GM18868 (cell line): ENCODE measurements around the gene ZBP1.

Experiments
- ATAC-seq: cut with Tn5 transposase; IDR thresholded peaks from one replicate; pipeline ENCODE4 v1.9.1; 2021; ENCODE audit warnings: mild to moderate bottlenecking, moderate library complexity; ENCODE audit not compliant: unreplicated experiment

ZBP1 gene

DNA sequence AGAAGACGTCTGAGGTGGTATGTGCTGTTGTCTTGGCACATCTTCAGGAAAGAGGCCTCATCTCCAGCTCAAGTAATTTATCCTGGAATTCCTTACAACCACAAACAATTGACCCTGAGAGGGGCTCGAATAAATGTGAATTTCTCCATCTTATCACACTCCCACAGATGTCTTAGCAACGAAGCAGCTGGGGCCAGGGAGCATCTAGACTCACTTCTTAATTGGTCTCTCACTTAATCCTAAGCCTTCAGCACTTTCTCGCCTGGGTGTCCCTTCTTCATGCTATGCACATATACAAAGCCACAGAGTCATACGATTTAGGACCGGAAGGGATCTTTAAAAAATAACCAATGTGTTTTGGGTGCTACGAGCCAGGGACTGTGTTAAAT lies 32.2 kb downstream of the ZBP1 start:
- no peak for ATAC-seq

GRCh38 chr20:57587278-57587988 lies 32.8 kb downstream of the ZBP1 start:
- ATAC-seq: no peak

GRCh38 chr20:57586943-57587277 lies 33.3 kb downstream of the ZBP1 start:
- ATAC-seq: no peak

DNA sequence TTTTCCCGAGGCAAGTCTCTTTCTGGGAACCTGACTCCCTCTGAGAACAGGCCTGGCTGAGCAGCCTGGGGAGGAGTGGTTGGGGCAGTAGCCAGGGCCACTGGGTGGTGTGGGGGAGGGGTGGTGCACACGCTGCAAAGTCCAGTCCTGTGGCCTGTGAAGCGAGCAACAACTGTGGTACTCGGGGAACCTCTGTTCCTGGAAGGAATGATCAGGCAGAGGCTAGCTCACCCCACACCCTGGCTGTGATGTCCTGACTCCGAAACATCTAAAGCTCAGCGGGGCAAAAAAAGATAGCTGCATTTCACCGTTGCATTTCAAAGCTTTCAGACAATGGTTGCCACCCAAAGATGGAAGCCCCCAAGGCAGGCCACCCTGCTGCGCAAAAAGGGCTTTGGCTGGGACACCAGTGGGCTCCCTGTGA lies 33.8 kb downstream of the ZBP1 start:
- no peak for ATAC-seq

- ATAC-seq: no peak
Observed at GRCh38 chr20:57585466-57586213, 34.6 kb downstream of the ZBP1 start.

GRCh38 chr20:57584768-57585461 lies 35.3 kb downstream of the ZBP1 start:
- ATAC-seq: no peak

DNA sequence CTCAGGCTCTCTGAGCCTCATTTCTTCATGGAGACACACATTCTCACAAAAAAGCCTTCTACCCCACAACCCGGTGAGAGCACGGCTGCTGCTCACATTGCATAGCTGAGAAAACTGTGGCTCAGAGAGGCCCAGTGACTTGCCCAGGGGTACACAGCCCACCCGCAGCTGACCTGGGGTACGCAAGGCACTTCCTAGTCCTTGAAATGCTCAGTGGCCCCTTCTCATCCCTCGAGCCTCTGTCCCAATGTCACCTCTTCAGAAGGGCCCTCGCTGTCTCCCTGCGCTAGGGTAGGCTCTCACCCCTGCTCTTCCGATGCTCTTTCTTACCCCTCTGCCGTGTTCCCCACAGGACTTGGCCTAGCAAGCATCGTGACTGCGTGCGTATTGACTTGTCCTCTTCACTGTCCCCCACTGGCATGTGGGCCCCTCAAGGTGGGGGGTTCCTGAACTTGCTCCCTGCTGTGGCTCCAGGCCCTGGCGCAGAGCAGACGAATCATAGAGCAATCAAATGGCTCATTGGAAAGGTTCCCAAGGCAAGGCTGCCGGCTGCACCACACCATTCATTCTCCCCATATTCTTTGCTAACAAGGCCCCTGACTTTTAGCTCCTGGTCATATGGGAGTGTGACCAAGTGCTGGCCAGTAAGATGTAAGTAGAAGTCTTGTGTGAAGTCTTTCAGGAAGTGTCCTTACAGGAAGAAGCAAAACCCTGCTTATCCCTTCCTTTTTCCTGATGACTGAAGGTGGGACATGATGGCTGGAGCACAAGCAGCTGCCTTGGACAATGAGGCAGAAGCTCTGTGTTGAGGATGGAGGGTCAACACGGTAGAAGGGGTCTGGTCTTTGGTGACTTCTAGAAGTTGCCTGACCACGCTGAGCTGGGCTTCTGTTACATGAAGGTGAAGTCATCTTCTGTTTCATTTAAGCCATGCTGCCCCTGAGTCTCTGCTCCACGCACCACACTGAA lies 36.7 kb downstream of the ZBP1 start:
- ATAC-seq: no peak

DNA sequence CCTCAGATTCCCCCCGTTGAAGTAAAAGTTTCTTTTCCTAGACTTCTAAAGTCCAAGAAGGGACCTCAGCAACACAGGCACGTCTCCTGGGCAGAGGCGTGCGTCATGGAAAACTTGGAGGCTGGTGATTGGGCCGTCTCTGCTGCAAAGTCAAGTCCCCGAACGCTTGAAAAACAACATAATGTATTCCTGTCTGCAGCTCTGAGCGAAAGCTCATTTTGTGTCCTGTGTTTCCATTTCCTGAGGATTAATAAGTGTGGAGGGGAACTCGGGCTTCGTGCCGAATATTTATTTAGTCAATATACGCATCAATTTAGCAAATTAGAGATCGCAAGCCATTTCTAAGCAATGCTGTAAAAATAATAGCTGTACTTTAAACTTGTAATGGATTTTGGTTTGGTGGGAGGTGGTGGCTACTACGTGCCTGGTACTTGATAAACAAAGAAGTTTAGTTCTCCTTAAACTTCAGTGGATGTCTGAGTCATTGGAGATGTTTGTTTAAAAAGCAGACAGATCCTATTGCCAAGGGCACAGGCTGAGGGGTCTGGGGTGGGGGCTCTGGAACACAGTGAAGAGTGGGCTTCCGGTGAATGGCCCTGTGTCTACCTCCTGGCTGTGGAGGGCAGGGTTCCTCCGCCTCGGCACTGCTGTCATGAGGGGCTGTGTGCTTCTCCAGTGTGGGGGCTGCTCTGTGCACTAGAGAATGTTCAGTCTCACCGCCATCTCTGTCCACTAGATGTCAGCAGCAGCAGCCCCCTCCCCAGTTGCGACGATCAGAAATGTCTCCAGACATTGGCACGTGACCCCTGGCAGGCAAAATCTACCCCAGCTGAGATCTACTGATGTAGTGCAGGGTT lies 37.6 kb downstream of the ZBP1 start:
- ATAC-seq: no peak

DNA sequence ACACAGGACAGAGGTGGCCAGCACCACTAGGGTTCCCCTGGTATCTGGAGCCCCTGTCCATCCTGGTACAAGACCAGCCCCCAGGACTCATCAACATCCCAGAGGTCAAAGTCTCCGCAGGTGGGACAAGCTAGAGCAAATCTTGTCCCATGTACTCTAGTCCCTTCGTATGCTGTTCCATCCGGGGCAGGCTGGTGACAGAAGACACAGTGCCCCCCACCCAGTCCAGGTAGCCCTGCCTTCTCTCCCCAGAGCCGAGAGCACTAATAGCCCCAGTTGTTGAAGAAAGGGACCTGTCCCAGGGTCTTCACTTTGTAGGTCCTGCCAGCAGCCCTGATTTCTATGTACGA lies 38.2 kb downstream of the ZBP1 start:
- no peak for ATAC-seq

- no peak for ATAC-seq
Observed at GRCh38 chr20:57581202-57582028, 38.8 kb downstream of the ZBP1 start.

DNA sequence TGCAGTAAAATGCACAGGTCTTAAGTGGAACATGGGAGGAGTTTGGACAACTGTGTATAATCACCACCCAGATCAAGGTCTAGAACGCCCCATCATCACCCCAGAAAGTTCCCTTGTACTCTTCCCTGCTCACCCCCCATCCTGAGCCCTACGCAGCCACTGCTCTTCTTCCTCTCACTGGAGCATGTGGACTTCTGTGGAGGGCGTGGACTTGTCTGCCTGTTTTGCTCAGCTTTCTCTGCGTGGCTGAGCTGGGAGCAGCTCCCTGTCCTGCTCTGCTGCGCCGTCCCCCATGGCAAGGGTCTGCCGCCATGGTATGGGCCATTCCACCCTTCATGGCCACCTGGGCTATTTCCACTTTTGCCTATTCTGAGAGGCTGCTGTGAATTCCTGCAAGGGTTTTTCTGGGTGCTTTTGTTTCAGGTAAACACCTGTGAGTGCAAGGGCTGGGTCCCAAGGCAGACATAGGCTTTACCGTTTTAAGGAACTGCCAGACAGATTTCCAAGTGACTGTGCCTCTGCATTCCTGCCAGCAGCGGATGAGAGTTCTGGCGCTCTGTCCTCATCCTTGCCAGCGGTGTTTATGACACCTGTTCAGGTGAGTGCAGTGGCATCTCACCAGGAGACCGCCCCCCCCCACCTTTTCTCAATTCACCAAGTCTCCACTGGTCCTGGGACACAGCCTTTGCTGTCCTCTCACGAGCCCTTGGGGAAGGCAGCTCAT lies 39.6 kb downstream of the ZBP1 start:
- ATAC-seq: no peak

DNA sequence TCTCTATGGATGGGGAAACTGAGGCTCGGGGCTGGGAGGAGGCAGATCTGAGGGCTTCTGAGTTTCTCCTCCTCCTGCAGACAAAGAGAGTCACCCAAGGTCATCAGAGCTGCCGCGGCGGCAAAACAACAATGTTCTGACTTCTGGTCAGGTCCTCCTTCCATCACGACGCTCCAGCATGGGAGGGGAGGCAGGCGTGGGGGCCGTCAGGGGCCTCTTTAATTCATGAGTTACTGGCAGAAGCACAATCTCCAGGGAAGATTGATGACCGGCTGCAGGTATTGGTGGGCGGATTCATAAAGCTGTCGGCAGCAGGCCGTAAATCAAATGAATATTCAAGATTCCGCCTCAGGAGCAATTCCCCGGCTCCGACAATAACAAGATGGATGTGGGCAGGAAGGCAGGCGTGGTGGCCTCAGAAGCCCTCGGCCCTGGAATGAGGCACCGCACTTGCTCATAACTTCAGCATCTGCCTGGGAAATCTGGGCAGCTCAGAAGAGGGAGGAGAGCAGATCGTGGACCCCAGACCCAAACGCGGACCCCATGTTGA lies 40.3 kb downstream of the ZBP1 start:
- ATAC-seq: no peak

- no peak for ATAC-seq
Observed at GRCh38 chr20:57579331-57579897, 40.8 kb downstream of the ZBP1 start.

- ATAC-seq: no peak
Observed at GRCh38 chr20:57578476-57579165, 41.6 kb downstream of the ZBP1 start.

- ATAC-seq: no peak
Observed at GRCh38 chr20:57577679-57578475, 42.3 kb downstream of the ZBP1 start.
